Kidney (tissue), 14 donors: ENCODE measurements around the gene CALY. TPM values are rescaled to one million over a fixed set of nuclear protein-coding genes. Genes with fewer than 3 reads are reported as not detected.

ENCODE experiments used
- DNase-seq, 5 donors: peaks; one replicate each; pipeline ENCODE4 v3.0.0-alpha.2; 2013 to 2020
- FAIRE-seq: peaks from 2 replicates; lab custom pipeline; 2012; peaks lifted over from hg19 to GRCh38; lab: Jason Lieb, UNC
- H3K27ac ChIP-seq, 2 donors: one replicate each; pipeline ENCODE4 v1.7.0; 2013; ENCODE audit warnings: low read depth in 2 of 2, low read length in 2 of 2, inconsistent platforms in 1 of 2
- H3K27me3 ChIP-seq: one replicate; pipeline ENCODE4 v1.7.1; 2013; ENCODE audit warnings: low read length, inconsistent platforms; ENCODE audit not compliant: control insufficient read depth, insufficient read depth
- H3K36me3 ChIP-seq, 3 donors: one replicate each; pipeline versions ENCODE4 v1.7.0 to v1.7.1; 2013; ENCODE audit warnings: low read length in 3 of 3, control low read depth in 1 of 3, inconsistent platforms in 1 of 3; ENCODE audit not compliant: insufficient read depth in 3 of 3, control insufficient read depth in 2 of 3
- H3K4me1 ChIP-seq, 3 donors: one replicate each; pipeline versions ENCODE4 v1.7.0 to v1.7.1; 2013; ENCODE audit warnings: low read length in 3 of 3, inconsistent platforms in 1 of 3, low read depth in 1 of 3; ENCODE audit not compliant: control insufficient read depth in 2 of 3, insufficient read depth in 2 of 3
- H3K4me3 ChIP-seq, 3 donors: one replicate each; pipeline versions ENCODE4 v1.7.0 to v1.8.1; 2013; ENCODE audit warnings: low read length in 3 of 3, control low read depth in 1 of 3, inconsistent platforms in 1 of 3
- H3K9ac ChIP-seq, 3 donors: one replicate each; pipeline versions ENCODE4 v1.7.0 to v1.7.1; 2013; ENCODE audit warnings: low read length in 3 of 3, control low read depth in 1 of 3, inconsistent platforms in 1 of 3
- H3K9me3 ChIP-seq, 3 donors: one replicate each; pipeline versions ENCODE4 v1.7.0 to v1.7.1; 2013; ENCODE audit warnings: low read length in 3 of 3, control low read depth in 1 of 3, inconsistent platforms in 1 of 3; ENCODE audit not compliant: control insufficient read depth in 2 of 3, insufficient read depth in 1 of 3
- intact Hi-C: fragments of 100-400 bp; cut with DNase I; formaldehyde crosslinking; loops from one replicate; pipeline ENCODE4 v1.11.1; 2022
- polyA plus RNA-seq: library from polyadenylated mRNA; stranded (reverse); fragments of 350-450 nt; fragmentation: Illumina TruSeq; extraction: RNeasy Lipid Tissue Mini Kit (QIAGEN cat#74804); gene quantifications from one replicate; pipeline ENCODE4 v1.2.3, GENCODE V29; 2014; ENCODE audit warnings: low read depth, low replicate concordance; ENCODE audit not compliant: insufficient read depth
- total RNA-seq: library from RNA; stranded (reverse); fragmentation: NEBNext Ultra II Directional; extraction: Animal tissue kit (Norgen Biotek cat#: 25700); gene quantifications from one replicate; pipeline ENCODE4 v1.2.1, GENCODE V29; 2021
- TF ChIP-seq, protein P1 (sequence below): IDR thresholded peaks from 3 replicates; pipeline ENCODE4 v1.5.1; 2012; ENCODE audit warnings: mild to moderate bottlenecking, moderate library complexity, borderline replicate concordance; ENCODE audit not compliant: insufficient read depth; ENCODE audit errors: extremely low read depth
- donor health status: control.
- donor health status: control.
- donor health status: control.
- donor health status: control.
- donor health status: control.
- donor health status: DM: yes; HTN: yes; CAD: no.
- donor health status: Normal renal cell carcinoma (clear cell type).

The CALY gene
- total and polyA plus RNA-seq, 2 donors from 2014 or later, result 0.41 to 0.54 TPM

DNA sequence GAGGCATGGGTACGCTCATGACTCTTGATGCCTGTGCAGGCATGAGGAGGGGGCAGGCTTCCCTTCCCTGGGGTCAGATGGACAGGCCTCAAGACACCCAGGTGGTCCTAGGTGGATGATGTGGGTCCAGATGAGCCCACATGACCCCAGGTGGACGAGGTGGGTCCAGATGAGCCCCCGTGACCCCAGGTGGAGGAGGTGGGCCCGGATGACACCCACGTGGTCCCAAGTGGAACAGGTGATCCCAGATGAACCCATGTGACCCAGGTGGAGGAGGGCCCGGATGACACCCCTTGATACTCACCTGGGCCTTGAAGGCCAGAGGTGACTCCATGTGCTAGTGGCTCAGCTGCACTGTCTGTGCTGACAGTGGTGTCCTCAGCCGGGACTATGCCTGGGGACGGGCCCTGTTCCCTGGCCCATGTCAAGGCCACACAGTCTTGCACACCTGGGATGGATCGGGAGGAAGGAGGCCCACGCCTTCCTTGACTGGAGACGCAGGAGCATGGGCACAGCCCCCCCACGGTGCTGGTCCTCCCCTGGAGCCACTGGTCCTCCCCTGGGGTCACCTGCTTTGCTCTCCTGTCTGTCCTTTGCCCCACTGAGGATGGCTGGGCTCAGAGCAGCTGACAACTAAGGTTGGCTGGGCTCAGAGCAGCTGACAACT is 13.7 kb upstream of the CALY start:
- H3K4me1 ChIP-seq, result no peaks in the 10 kb centered on the region
- H3K36me3 ChIP-seq, result no peaks in the 10 kb centered on the region
- H3K27ac ChIP-seq, result no peak overlapping the region
- no peak overlapping the region for H3K9ac ChIP-seq
- DNase-seq, result no peak
- H3K4me3 ChIP-seq, result no peak overlapping the region
- TF ChIP-seq, protein P1, sequence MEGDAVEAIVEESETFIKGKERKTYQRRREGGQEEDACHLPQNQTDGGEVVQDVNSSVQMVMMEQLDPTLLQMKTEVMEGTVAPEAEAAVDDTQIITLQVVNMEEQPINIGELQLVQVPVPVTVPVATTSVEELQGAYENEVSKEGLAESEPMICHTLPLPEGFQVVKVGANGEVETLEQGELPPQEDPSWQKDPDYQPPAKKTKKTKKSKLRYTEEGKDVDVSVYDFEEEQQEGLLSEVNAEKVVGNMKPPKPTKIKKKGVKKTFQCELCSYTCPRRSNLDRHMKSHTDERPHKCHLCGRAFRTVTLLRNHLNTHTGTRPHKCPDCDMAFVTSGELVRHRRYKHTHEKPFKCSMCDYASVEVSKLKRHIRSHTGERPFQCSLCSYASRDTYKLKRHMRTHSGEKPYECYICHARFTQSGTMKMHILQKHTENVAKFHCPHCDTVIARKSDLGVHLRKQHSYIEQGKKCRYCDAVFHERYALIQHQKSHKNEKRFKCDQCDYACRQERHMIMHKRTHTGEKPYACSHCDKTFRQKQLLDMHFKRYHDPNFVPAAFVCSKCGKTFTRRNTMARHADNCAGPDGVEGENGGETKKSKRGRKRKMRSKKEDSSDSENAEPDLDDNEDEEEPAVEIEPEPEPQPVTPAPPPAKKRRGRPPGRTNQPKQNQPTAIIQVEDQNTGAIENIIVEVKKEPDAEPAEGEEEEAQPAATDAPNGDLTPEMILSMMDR, result no peak
- no peaks in the 10 kb centered on the region for H3K27me3 ChIP-seq
- intact Hi-C loops, result no loop called here
- no peak for FAIRE-seq
- no peaks in the 10 kb centered on the region for H3K9me3 ChIP-seq

DNA sequence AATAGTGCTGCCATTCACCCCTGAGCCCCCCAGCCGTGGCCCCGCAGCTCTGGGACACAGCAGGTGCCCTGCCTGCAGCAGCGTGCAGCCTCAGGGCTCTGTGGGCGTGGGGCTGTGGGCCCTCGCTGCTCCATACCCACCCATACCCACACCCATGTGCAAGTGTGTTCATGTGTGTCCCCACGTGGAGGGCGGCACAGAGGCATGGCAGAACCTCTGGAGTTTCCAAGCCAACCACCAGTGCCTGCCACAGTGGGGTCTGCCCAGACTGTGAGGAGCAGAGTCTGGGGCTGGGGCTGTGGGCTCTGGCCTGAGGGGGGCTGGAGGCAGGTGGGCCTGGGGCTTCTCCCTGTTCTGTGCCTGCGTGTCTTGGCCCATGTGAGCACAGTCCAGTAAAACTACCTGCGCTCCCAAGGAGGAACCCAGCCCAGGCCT is 12.9 kb upstream of the CALY start:
- Histone ChIP-seq H3K27me3 (no peaks in the 10 kb centered on the region), H3K4me3 (no peak overlapping the region), H3K36me3 (no peaks in the 10 kb centered on the region), H3K4me1 (no peaks in the 10 kb centered on the region), H3K9ac (no peak overlapping the region), H3K27ac (no peak overlapping the region), H3K9me3 (no peaks in the 10 kb centered on the region)
- DNase-seq, result no peak
- TF ChIP-seq, protein P1, result no peak
- FAIRE-seq, result no peak
- intact Hi-C loops, result no loop called here

DNA sequence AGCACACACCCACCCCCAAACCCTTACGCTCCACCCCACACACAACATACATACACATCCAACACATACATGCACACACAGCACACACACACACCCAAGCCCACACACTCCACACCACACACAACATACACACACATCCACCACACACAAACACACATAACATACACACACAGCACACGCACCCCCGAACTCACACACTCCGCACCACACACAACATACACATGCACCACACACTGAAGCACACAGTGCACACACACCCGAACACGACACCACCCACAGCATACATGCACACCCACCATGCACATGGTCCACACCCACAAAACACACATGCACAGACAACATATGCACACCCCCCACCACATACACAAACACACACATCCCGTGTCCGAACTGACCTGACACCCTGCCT is 12.5 kb upstream of the CALY start:
- no peaks in the 10 kb centered on the region for H3K36me3 ChIP-seq
- H3K27ac ChIP-seq, result no peak overlapping the region
- intact Hi-C loops, result no loop called here
- DNase-seq, result no peak
- TF ChIP-seq, protein P1, result no peak
- no peaks in the 10 kb centered on the region for H3K9me3 ChIP-seq
- no peak overlapping the region for H3K9ac ChIP-seq
- no peak overlapping the region for H3K4me3 ChIP-seq
- FAIRE-seq, result no peak
- H3K27me3 ChIP-seq, result no peaks in the 10 kb centered on the region
- no peaks in the 10 kb centered on the region for H3K4me1 ChIP-seq
